GM12878 (cell line): Measurements from ENCODE around the gene RPS19BP1. TPM values are rescaled to one million over a fixed set of nuclear protein-coding genes. Genes with fewer than 3 reads are reported as not detected.

ENCODE experiments used
- CUX1 ChIP-seq: IDR thresholded peaks from 2 replicates; pipeline ENCODE4 v1.6.1; 2012; ENCODE audit warnings: improper control_type of control experiment, low read depth, low read length; ENCODE audit not compliant: insufficient replicate concordance
- HDAC6 ChIP-seq: fragments of 200-600 bp; sonication (generic); IDR thresholded peaks from one replicate; pipeline ENCODE4 v1.8.0; 2017; ENCODE audit warnings: antibody characterized with exemption; ENCODE audit not compliant: unreplicated experiment
- IKZF2 ChIP-seq, 2 experiments: fragments of 450-650 bp; IDR thresholded peaks; 2 replicates each; pipeline ENCODE4 v1.6.1; 2017; ENCODE audit warnings: mild to moderate bottlenecking in 2 of 2, moderate library complexity in 2 of 2
- KAT2A ChIP-seq: conservative IDR thresholded peaks from 2 replicates; pipeline ENCODE4 v1.6.1; 2011; ENCODE audit warnings: low read depth, low read length; ENCODE audit not compliant: control insufficient read depth
- NKRF ChIP-seq: fragments of 450-650 bp; conservative IDR thresholded peaks from 2 replicates; pipeline ENCODE4 v1.6.1; 2017; ENCODE audit warnings: mild to moderate bottlenecking, moderate library complexity
- PKNOX1 ChIP-seq: fragments of 450-650 bp; IDR thresholded peaks from 2 replicates; pipeline ENCODE4 v1.6.1; 2016; ENCODE audit warnings: mild to moderate bottlenecking
- POLR2AphosphoS2 ChIP-seq: IDR thresholded peaks from 2 replicates; pipeline ENCODE4 v1.6.1; 2011; ENCODE audit warnings: low read depth, mild to moderate bottlenecking, low read length, improper control_type of control experiment, moderate library complexity
- RAD51 ChIP-seq: fragments of 450-650 bp; IDR thresholded peaks from 2 replicates; pipeline ENCODE4 v1.6.1; 2016; ENCODE audit warnings: moderate library complexity, mild to moderate bottlenecking, inconsistent platforms
- SPI1 ChIP-seq: IDR thresholded peaks from 2 replicates; pipeline ENCODE4 v1.6.1; 2011; ENCODE audit warnings: low read depth, mild to moderate bottlenecking, low read length, moderate library complexity, borderline replicate concordance; ENCODE audit not compliant: insufficient read depth
- polyA plus RNA-seq, 11 experiments: library from polyadenylated mRNA; depleted of rRNA in 4 of 11; unstranded in 6 of 11; stranded (reverse) in 5 of 11; fragments of >200 nt; fragmentation: Nextera tagmentation in 4 of 11; fragmentation: Illumina TruSeq in 1 of 11; extraction: Ambion mirVana in 4 of 11; extraction: Trizol in 1 of 11; gene quantifications; 1 replicate in 1 of 11; 2 replicates in 10 of 11; pipeline versions ENCODE4 v1.2.1 to v1.2.3, GENCODE V29; 2011 to 2016; ENCODE audit warnings: inconsistent platforms in 2 of 11, missing spikeins in 2 of 11, low read depth in 1 of 11
- total RNA-seq, 4 experiments: library from RNA; depleted of rRNA in 3 of 4; stranded (reverse); fragments of >200 nt in 3 of 4; fragmentation: Illumina TruSeq in 1 of 4; extraction: Trizol in 1 of 4; gene quantifications; 2 replicates each; pipeline versions ENCODE4 v1.2.1 to v1.2.3, GENCODE V29; 2013 to 2021

RPS19BP1 gene
- total and polyA plus RNA-seq, 10 of the 15 experiments (the other 5 are each of a cell fraction or from before 2014, with no cell fraction given): 2.7 to 206 (median 78.6) TPM

- no peak for TF ChIP-seq CUX1
- no peak for TF ChIP-seq IKZF2 (IDR thresholded peaks at IDR 0.05)
- no peak for TF ChIP-seq HDAC6
- TF ChIP-seq KAT2A: no peak
- no peak for TF ChIP-seq RAD51
- TF ChIP-seq PKNOX1: no peak
- TF ChIP-seq SPI1: peak; percentile 6; the same call in 1 of the 2 replicates
- peak; percentile 42; the same call in 1 of the 2 replicates for TF ChIP-seq POLR2AphosphoS2
- TF ChIP-seq NKRF: no peak
Measured at GRCh38 chr22:39526736-39527171, 5.8 kb downstream of the RPS19BP1 start (continued).
